T-helper 2 cell treated with Interferon-gamma antibody and Interleukin-4, amounts not matched to agents 5 μg/mL and 100 μg/mL, for 36 hours (primary cell): ENCODE data around the gene SDK2.

Experiments used
- DNase-seq: peaks from one replicate; pipeline ENCODE4 v3.0.0; 2021; ENCODE audit warnings: low spot score
- H3K27ac Mint-ChIP-seq: one replicate; pipeline ENCODE4 v1.8.0; 2021; ENCODE audit warnings: mild to moderate bottlenecking, mixed read lengths
- H3K27me3 Mint-ChIP-seq: one replicate; pipeline ENCODE4 v1.8.0; 2021; ENCODE audit warnings: low read depth, mixed read lengths
- H3K36me3 Mint-ChIP-seq: one replicate; pipeline ENCODE4 v1.8.0; 2021; ENCODE audit warnings: low read depth, mixed read lengths
- H3K4me1 Mint-ChIP-seq: one replicate; pipeline ENCODE4 v1.8.0; 2021; ENCODE audit warnings: low read depth, mixed read lengths
- H3K4me3 Mint-ChIP-seq: one replicate; pipeline ENCODE4 v1.8.0; 2022; ENCODE audit warnings: mild to moderate bottlenecking, moderate library complexity, mixed read lengths
- H3K9me3 Mint-ChIP-seq: one replicate; pipeline ENCODE4 v1.8.0; 2021; ENCODE audit warnings: mixed read lengths

Gene SDK2

GRCh38 chr17:73401911-73402310, 242.3 kb downstream of the SDK2 start:
- Mint-ChIP-seq H3K9me3 (no peaks in the 10 kb centered on the region), H3K36me3 (no peaks in the 10 kb centered on the region), H3K27ac (no peak overlapping the region), H3K4me1 (no peaks in the 10 kb centered on the region), H3K27me3 (no peaks in the 10 kb centered on the region), H3K4me3 (no peak overlapping the region)
- no peak for DNase-seq

GRCh38 chr17:73400915-73401545, 243.2 kb downstream of the SDK2 start:
- H3K4me3 Mint-ChIP-seq = no peak overlapping the region
- no peaks in the 10 kb centered on the region for H3K36me3 Mint-ChIP-seq
- no peaks in the 10 kb centered on the region for H3K4me1 Mint-ChIP-seq
- no peaks in the 10 kb centered on the region for H3K9me3 Mint-ChIP-seq
- H3K27ac Mint-ChIP-seq = no peak overlapping the region
- H3K27me3 Mint-ChIP-seq = no peaks in the 10 kb centered on the region
- no peak for DNase-seq

GRCh38 chr17:73399056-73399455, 245.2 kb downstream of the SDK2 start:
- H3K9me3 Mint-ChIP-seq = no peaks in the 10 kb centered on the region
- no peaks in the 10 kb centered on the region for H3K4me1 Mint-ChIP-seq
- H3K27ac Mint-ChIP-seq = no peak overlapping the region
- no peaks in the 10 kb centered on the region for H3K36me3 Mint-ChIP-seq
- H3K4me3 Mint-ChIP-seq = no peak overlapping the region
- H3K27me3 Mint-ChIP-seq = no peaks in the 10 kb centered on the region
- DNase-seq = no peak

- H3K4me1 Mint-ChIP-seq = no peaks in the 10 kb centered on the region
- no peaks in the 10 kb centered on the region for H3K36me3 Mint-ChIP-seq
- no peaks in the 10 kb centered on the region for H3K27me3 Mint-ChIP-seq
- H3K4me3 Mint-ChIP-seq = no peak overlapping the region
- H3K27ac Mint-ChIP-seq = no peak overlapping the region
- no peak for DNase-seq
- no peaks in the 10 kb centered on the region for H3K9me3 Mint-ChIP-seq
These were observed 246.2 kb downstream of the SDK2 start for GRCh38 chr17:73397856-73398540.

GRCh38 chr17:73397278-73397826, 246.9 kb downstream of the SDK2 start:
- Mint-ChIP-seq H3K27ac (no peak overlapping the region), H3K9me3 (no peaks in the 10 kb centered on the region), H3K4me3 (no peak overlapping the region), H3K4me1 (no peaks in the 10 kb centered on the region), H3K27me3 (no peaks in the 10 kb centered on the region), H3K36me3 (no peaks in the 10 kb centered on the region)
- DNase-seq = no peak

- no peaks in the 10 kb centered on the region for H3K36me3 Mint-ChIP-seq
- no peaks in the 10 kb centered on the region for H3K9me3 Mint-ChIP-seq
- no peak for DNase-seq
- H3K4me1 Mint-ChIP-seq = no peaks in the 10 kb centered on the region
- H3K27me3 Mint-ChIP-seq = no peaks in the 10 kb centered on the region
- H3K27ac Mint-ChIP-seq = no peak overlapping the region
- H3K4me3 Mint-ChIP-seq = no peak overlapping the region
These were observed 247.6 kb downstream of the SDK2 start for GRCh38 chr17:73396431-73397277.

GRCh38 chr17:73394512-73395450, 249.5 kb downstream of the SDK2 start:
- H3K4me1 Mint-ChIP-seq = no peaks in the 10 kb centered on the region
- no peak for DNase-seq
- H3K36me3 Mint-ChIP-seq = no peaks in the 10 kb centered on the region
- no peaks in the 10 kb centered on the region for H3K9me3 Mint-ChIP-seq
- no peak overlapping the region for H3K27ac Mint-ChIP-seq
- H3K27me3 Mint-ChIP-seq = no peaks in the 10 kb centered on the region
- H3K4me3 Mint-ChIP-seq = no peak overlapping the region

- H3K36me3 Mint-ChIP-seq = no peaks in the 10 kb centered on the region
- H3K9me3 Mint-ChIP-seq = no peaks in the 10 kb centered on the region
- H3K4me3 Mint-ChIP-seq = no peak overlapping the region
- DNase-seq = no peak
- H3K27ac Mint-ChIP-seq = no peak overlapping the region
- H3K27me3 Mint-ChIP-seq = no peaks in the 10 kb centered on the region
- H3K4me1 Mint-ChIP-seq = no peaks in the 10 kb centered on the region
These were observed 250.3 kb downstream of the SDK2 start for GRCh38 chr17:73393962-73394361.

- Mint-ChIP-seq H3K27ac (no peak overlapping the region), H3K36me3 (no peaks in the 10 kb centered on the region), H3K4me3 (no peak overlapping the region), H3K9me3 (no peaks in the 10 kb centered on the region), H3K4me1 (no peaks in the 10 kb centered on the region), H3K27me3 (no peaks in the 10 kb centered on the region)
- DNase-seq = no peak
These were observed 250.9 kb downstream of the SDK2 start for GRCh38 chr17:73393381-73393780.

- Mint-ChIP-seq H3K27ac (no peak overlapping the region), H3K27me3 (no peaks in the 10 kb centered on the region), H3K4me3 (no peak overlapping the region), H3K4me1 (no peaks in the 10 kb centered on the region), H3K36me3 (no peaks in the 10 kb centered on the region), H3K9me3 (no peaks in the 10 kb centered on the region)
- no peak for DNase-seq
These were observed 252.6 kb downstream of the SDK2 start for GRCh38 chr17:73391331-73392265.

- DNase-seq = no peak
- no peaks in the 10 kb centered on the region for H3K4me1 Mint-ChIP-seq
- no peaks in the 10 kb centered on the region for H3K36me3 Mint-ChIP-seq
These were observed 253.4 kb downstream of the SDK2 start for GRCh38 chr17:73390851-73391250.

GRCh38 chr17:73390221-73390620, 254.0 kb downstream of the SDK2 start:
- no peak for DNase-seq
- Mint-ChIP-seq H3K9me3 (no peaks in the 10 kb centered on the region), H3K4me1 (no peaks in the 10 kb centered on the region), H3K27ac (no peak overlapping the region), H3K27me3 (no peaks in the 10 kb centered on the region), H3K4me3 (no peak overlapping the region), H3K36me3 (no peaks in the 10 kb centered on the region)

More at GRCh38 chr17:73390851-73391250, 253.4 kb downstream of the SDK2 start:
- Mint-ChIP-seq H3K4me3 (no peak overlapping the region), H3K27me3 (no peaks in the 10 kb centered on the region), H3K9me3 (no peaks in the 10 kb centered on the region), H3K27ac (no peak overlapping the region)
